ENCODE measurements around the gene VPS45.

DNA sequence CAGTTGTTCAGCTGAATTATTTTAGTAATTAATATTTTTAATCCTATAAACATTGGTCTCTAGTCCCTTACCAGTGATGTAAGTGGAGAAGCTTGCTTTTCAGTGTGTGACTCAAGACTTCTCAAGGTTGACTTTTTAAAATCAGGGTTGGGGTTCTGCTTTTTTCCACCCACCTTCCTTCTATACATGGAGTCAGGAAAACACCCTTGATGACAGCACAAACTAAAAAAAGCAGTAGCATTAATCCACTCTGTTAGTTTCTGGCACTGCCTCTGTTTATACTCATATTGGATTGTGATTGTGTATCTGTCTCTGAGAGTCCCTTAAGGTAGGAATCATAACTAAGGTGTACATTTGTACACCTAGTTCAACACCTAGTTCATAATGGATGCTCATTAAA lies 73.9 kb downstream of the VPS45 start:
- TF ChIP-seq CTCF (IDR thresholded peaks at IDR 0.05 in 8 of 11, conservative IDR thresholded peaks at IDR 0.05 in 3 of 11) (no peak), POLR2AphosphoS5 (IDR thresholded peaks at IDR 0.05) (no peak), POLR2A (IDR thresholded peaks at IDR 0.05) (no peak)
